Femur (tissue), 1 donor: Measurements from ENCODE around the gene APOC3.

Source experiments
- DNase-seq: peaks from one replicate; pipeline ENCODE4 v3.0.0-alpha.2; 2017

APOC3 gene

GRCh38 chr11:116881143-116881542 lies 51.4 kb downstream of the APOC3 start:
- peak; percentile 56 for DNase-seq

- DNase-seq = no peak
Measured at GRCh38 chr11:116882386-116882785, 52.7 kb downstream of the APOC3 start.
